ENCODE measurements around the gene ATOX1.
"Not testable (repeated sequence)": the region's sequence is repeated elsewhere in the genome, so short reads cannot be mapped to it uniquely, and the experiment has no call there.

GRCh38 chr5:151698081-151698480 lies 60.4 kb downstream of the ATOX1 start:
- TF ChIP-seq YY1 (IDR thresholded peaks at IDR 0.05; ENCODE audit: insufficient read depth, insufficient read length); ZNF274 (IDR thresholded peaks at IDR 0.05; ENCODE audit: low read depth, low read length): not testable (repeated sequence)
